Cardiac muscle cell (in vitro differentiated cells and primary cell): ENCODE results near the gene ZNF583. TPM values are rescaled to one million over a fixed set of nuclear protein-coding genes. Genes with fewer than 3 reads are reported as not detected.

Experiments used
- DNase-seq, 2 donors: peaks; one replicate each; pipeline versions ENCODE4 v3.0.0 to v3.0.0-alpha.2; 2010 to 2017; ENCODE audit warnings: low read depth in 1 of 2, low spot score in 1 of 2
- H3K27ac ChIP-seq: fragments of 200-600 bp; sonication (generic); 2 replicates; pipeline ENCODE4 v1.5.1; 2016
- H3K27me3 ChIP-seq: fragments of 200-600 bp; sonication (generic); 2 replicates; pipeline ENCODE4 v1.6.0; 2016; ENCODE audit warnings: control low read depth
- H3K36me3 ChIP-seq: fragments of 200-600 bp; sonication (generic); 2 replicates; pipeline ENCODE4 v1.5.1; 2016; ENCODE audit warnings: control low read depth
- H3K4me1 ChIP-seq: fragments of 200-600 bp; sonication (generic); 2 replicates; pipeline ENCODE4 v1.8.1; 2017; ENCODE audit warnings: low read depth, mild to moderate bottlenecking, mixed run types
- H3K4me3 ChIP-seq: fragments of 200-600 bp; sonication (generic); 2 replicates; pipeline ENCODE4 v1.5.1; 2016; ENCODE audit warnings: mild to moderate bottlenecking
- H3K9me3 ChIP-seq: fragments of 200-600 bp; sonication (generic); 2 replicates; pipeline ENCODE4 v1.5.1; 2017; ENCODE audit warnings: low read depth, mild to moderate bottlenecking, control low read depth
- polyA plus RNA-seq: library from polyadenylated mRNA; unstranded; fragments of >200 nt; fragmentation: Nextera tagmentation; extraction: Ambion mirVana; gene quantifications from 2 replicates; pipeline ENCODE4 v1.2.1, GENCODE V29; 2016
- total RNA-seq: library from RNA; depleted of rRNA; stranded (reverse); fragments of >200 nt; gene quantifications from 2 replicates; pipeline ENCODE4 v1.2.3, GENCODE V29; 2016
- TF ChIP-seq, protein P1 (sequence below): IDR thresholded peaks from 2 replicates; pipeline ENCODE4 v1.5.1; 2012; ENCODE audit warnings: low read depth, mild to moderate bottlenecking, low read length

The ZNF583 gene
- 3.6 and 26.7 TPM in 2 replicates for total RNA-seq
- 7.4 and 18.4 TPM in 2 replicates for polyA plus RNA-seq

- TF ChIP-seq, protein P1, sequence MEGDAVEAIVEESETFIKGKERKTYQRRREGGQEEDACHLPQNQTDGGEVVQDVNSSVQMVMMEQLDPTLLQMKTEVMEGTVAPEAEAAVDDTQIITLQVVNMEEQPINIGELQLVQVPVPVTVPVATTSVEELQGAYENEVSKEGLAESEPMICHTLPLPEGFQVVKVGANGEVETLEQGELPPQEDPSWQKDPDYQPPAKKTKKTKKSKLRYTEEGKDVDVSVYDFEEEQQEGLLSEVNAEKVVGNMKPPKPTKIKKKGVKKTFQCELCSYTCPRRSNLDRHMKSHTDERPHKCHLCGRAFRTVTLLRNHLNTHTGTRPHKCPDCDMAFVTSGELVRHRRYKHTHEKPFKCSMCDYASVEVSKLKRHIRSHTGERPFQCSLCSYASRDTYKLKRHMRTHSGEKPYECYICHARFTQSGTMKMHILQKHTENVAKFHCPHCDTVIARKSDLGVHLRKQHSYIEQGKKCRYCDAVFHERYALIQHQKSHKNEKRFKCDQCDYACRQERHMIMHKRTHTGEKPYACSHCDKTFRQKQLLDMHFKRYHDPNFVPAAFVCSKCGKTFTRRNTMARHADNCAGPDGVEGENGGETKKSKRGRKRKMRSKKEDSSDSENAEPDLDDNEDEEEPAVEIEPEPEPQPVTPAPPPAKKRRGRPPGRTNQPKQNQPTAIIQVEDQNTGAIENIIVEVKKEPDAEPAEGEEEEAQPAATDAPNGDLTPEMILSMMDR: no peak
- peak within 1 kb of the TSS; percentile 94 for H3K27ac ChIP-seq
Observed at GRCh38 chr19:56403764-56404704, at the start of gene ZNF583. TSS of gene ZNF583 (plus strand) at chr19:56404332. CDS start at chr19:56407115, 2,783 bp downstream.

GRCh38 chr19:56355517-56355916 is 48.6 kb upstream of the ZNF583 start:
- no peaks in the 10 kb centered on the region for H3K36me3 ChIP-seq
- no peaks in the 10 kb centered on the region for H3K9me3 ChIP-seq
- no peak for DNase-seq
- H3K4me1 ChIP-seq: no peaks in the 10 kb centered on the region
- TF ChIP-seq, protein P1: no peak
- no peak overlapping the region for H3K4me3 ChIP-seq
- H3K27ac ChIP-seq: no peak overlapping the region
- no peaks in the 10 kb centered on the region for H3K27me3 ChIP-seq

More at GRCh38 chr19:56403764-56404704, at the start of gene ZNF583:
- Histone ChIP-seq H3K9me3 (no peaks in the 10 kb centered on the region), H3K36me3 (peaks cover 9% of the 10 kb centered on the region), H3K4me3 (peak within 1 kb of the TSS; percentile 72), H3K27me3 (no peaks in the 10 kb centered on the region), H3K4me1 (peaks cover 3% of the 10 kb centered on the region)
- DNase-seq: peak; percentile 94 to 99

GRCh38 chr19:56356944-56357343 is 47.2 kb upstream of the ZNF583 start:
- TF ChIP-seq, protein P1: no peak
- Histone ChIP-seq H3K27me3 (no peaks in the 10 kb centered on the region), H3K4me1 (no peaks in the 10 kb centered on the region), H3K4me3 (no peak overlapping the region), H3K36me3 (no peaks in the 10 kb centered on the region), H3K9me3 (no peaks in the 10 kb centered on the region), H3K27ac (no peak overlapping the region)
- no peak for DNase-seq

DNA sequence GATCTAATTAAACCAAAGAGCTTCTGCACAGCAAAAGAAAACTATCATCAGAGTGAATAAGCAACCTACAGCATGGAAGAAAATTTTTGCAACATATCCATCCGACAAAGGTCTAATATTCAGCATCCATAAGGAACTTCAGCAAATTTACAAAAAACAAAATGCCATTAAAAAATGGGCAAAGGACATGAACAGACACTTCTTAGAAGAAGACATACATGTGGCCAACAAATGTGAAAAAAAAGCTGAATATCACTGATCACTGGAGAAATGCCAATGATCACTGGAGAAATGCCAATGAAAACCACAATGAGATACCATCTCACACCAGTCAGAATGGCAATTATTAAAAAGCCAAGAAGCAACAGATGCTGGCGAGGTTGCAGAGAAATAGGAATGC is 43.3 kb upstream of the ZNF583 start:
- Histone ChIP-seq H3K27ac (no peak overlapping the region), H3K4me1 (no peaks in the 10 kb centered on the region), H3K4me3 (no peak overlapping the region), H3K9me3 (no peaks in the 10 kb centered on the region), H3K27me3 (no peaks in the 10 kb centered on the region), H3K36me3 (no peaks in the 10 kb centered on the region)
- no peak for DNase-seq
- TF ChIP-seq, protein P1: no peak

DNA sequence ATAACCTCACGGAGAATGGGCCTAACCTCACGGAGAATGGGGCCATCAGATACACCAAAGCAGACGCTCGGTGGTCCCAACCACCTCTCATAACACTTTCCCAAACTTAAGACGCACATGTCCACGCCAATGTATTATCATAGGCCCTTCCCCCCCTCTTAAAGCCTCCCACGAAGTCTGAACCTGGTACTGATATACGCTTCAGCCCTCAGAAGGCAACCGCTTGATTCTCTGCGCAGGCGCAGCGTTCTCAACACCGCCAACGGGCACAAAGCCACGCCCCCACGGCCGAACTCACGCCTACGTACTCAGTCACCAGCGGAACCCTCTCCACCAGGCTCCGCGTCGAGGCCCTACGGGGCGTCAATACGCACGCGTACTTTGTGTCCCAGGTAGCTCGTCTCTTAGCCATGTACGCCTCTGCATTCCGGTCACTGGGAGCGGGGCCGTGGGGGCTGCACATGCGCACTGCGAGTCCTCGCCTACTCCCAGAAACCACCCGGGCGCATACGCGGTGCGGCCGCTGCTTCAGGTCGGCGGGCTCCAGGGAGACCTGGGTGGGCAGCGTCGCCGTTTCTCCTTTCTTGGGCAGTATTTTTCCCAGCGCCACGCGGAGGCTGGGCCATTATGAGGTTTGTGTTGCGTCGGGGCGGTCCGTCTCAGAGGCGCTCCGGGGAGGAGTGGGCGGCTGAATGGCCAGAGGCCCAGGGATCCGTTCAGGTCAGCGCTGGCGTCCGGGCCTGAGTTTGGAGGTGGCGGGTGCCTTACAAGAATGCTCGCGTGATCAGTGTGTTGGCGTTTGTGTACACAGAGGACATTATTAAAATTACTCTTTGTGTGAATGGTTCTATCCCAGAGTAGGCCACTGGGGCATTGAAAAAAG is 36.1 kb upstream of the ZNF583 start:
- Histone ChIP-seq H3K27ac (peak overlapping the region; percentile 96), H3K4me1 (peaks cover 11% of the 10 kb centered on the region), H3K27me3 (no peaks in the 10 kb centered on the region), H3K9me3 (no peaks in the 10 kb centered on the region), H3K4me3 (peak overlapping the region; percentile 61), H3K36me3 (peaks cover 9% of the 10 kb centered on the region)
- TF ChIP-seq, protein P1: no peak
- DNase-seq: peak; percentile 98 to 99
